Panc1 (cell line): Measurements from ENCODE around the gene ASPM. TPM values are rescaled to one million over a fixed set of nuclear protein-coding genes. Genes with fewer than 3 reads are reported as not detected.

Experiments used
- ATAC-seq: fragments of 200-7000 bp; cut with Tn5 transposase; 2 replicates; pipeline ENCODE4 v1.9.1; 2020; ENCODE audit warnings: mild to moderate bottlenecking, moderate library complexity
- BruUV-seq: library from RNA; stranded (reverse); fragments of 400-500 nt; replicated peaks from 2 replicates; lab custom pipeline; 2021; lab: Mats Ljungman, UMichigan
- CTCF ChIA-PET: fragments of 300-600 bp; sonication (Branson Sonifier 250); formaldehyde crosslinking; loops from one replicate; lab custom pipeline; 2022; ENCODE audit warnings: antibody characterized with exemption; lab: Charles Lee
- POLR2A ChIA-PET: fragments of 300-600 bp; sonication (Branson Sonifier 250); formaldehyde crosslinking; loops from one replicate; lab custom pipeline; 2022; ENCODE audit warnings: antibody characterized with exemption; lab: Charles Lee
- DNase-seq: peaks from one replicate; pipeline ENCODE4 v3.0.0-alpha.2; 2010; ENCODE audit warnings: low read depth, low spot score
- H3K27ac ChIP-seq: 2 replicates; pipeline ENCODE4 v1.5.1; 2011; ENCODE audit warnings: mild to moderate bottlenecking, low read length, inconsistent platforms
- H3K27me3 ChIP-seq: fragments of 200-500 bp; sonication (Bioruptor generic); 2 replicates; pipeline ENCODE4 v1.6.0; 2014; ENCODE audit warnings: low read length, inconsistent platforms; ENCODE audit not compliant: control insufficient read depth, insufficient read depth
- H3K36me3 ChIP-seq: fragments of 200-500 bp; sonication (Bioruptor generic); 2 replicates; pipeline ENCODE4 v1.5.1; 2014; ENCODE audit warnings: inconsistent platforms, mild to moderate bottlenecking, low read length, moderate library complexity; ENCODE audit not compliant: control insufficient read depth, insufficient read depth
- H3K4me1 ChIP-seq: 2 replicates; pipeline ENCODE4 v1.5.1; 2011; ENCODE audit warnings: inconsistent platforms, mild to moderate bottlenecking, low read length, moderate library complexity; ENCODE audit not compliant: control insufficient read depth, insufficient read depth
- H3K4me3 ChIP-seq, 2 experiments: 2 replicates each; pipeline ENCODE4 v1.5.1; 2011 to 2012; ENCODE audit warnings: low read depth in 2 of 2, low read length in 2 of 2, mild to moderate bottlenecking in 2 of 2, inconsistent platforms in 1 of 2, moderate library complexity in 1 of 2
- H3K9me3 ChIP-seq: fragments of 200-500 bp; sonication (Bioruptor generic); 2 replicates; pipeline ENCODE4 v1.5.1; 2014; ENCODE audit warnings: low read depth, mild to moderate bottlenecking, inconsistent platforms, low read length, moderate library complexity; ENCODE audit not compliant: control insufficient read depth, insufficient read depth
- CTCF ChIP-seq: fragments of 450-650 bp; IDR thresholded peaks from 2 replicates; pipeline ENCODE4 v1.5.1; 2017; ENCODE audit warnings: mild to moderate bottlenecking
- POLR2AphosphoS5 ChIP-seq: IDR thresholded peaks from 2 replicates; pipeline ENCODE4 v1.6.1; 2012; ENCODE audit warnings: mild to moderate bottlenecking, low read depth, low read length, moderate library complexity
- REST ChIP-seq, 2 experiments: IDR thresholded peaks; 2 replicates each; pipeline ENCODE4 v1.6.1; 2011 to 2012; ENCODE audit warnings: low read depth in 2 of 2, control low read depth in 1 of 2, low read length in 1 of 2, mild to moderate bottlenecking in 1 of 2, moderate library complexity in 1 of 2; ENCODE audit not compliant: insufficient read depth in 1 of 2
- SIN3A ChIP-seq: IDR thresholded peaks from 2 replicates; pipeline ENCODE4 v1.6.1; 2012; ENCODE audit warnings: low read depth, mild to moderate bottlenecking, low read length, moderate library complexity, borderline replicate concordance; ENCODE audit not compliant: insufficient read depth
- TCF7L2 ChIP-seq: IDR thresholded peaks from 2 replicates; pipeline ENCODE4 v1.6.1; 2011; ENCODE audit warnings: mild to moderate bottlenecking, low read depth, low read length, inconsistent platforms
- in situ Hi-C: cut with HindIII; loops from 2 replicates; pipeline ENCODE4 v1.10.0; 2016; ENCODE audit warnings: low sequenced_read_pairs, low pct_unique_long_range_greater_than_20kb
- intact Hi-C: fragments of 100-400 bp; cut with micrococcal nuclease; formaldehyde crosslinking; loops from one replicate; pipeline ENCODE4 v1.10.0; 2022; ENCODE audit not compliant: unreplicated experiment
- total RNA-seq: library from RNA; stranded (reverse); gene quantifications from one replicate; pipeline ENCODE4 v1.2.1, GENCODE V29; 2021; ENCODE audit not compliant: unreplicated experiment

The ASPM gene
- total RNA-seq, 1 experiment from 2014 or later, result 26.9 TPM

GRCh38 chr1:197080323-197080722 lies 66.1 kb downstream of the ASPM start:
- H3K4me1 ChIP-seq, result no peaks in the 10 kb centered on the region
- ChIA-PET POLR2A (no interaction called here), CTCF (no interaction called here)
- peaks cover 3% of the 10 kb centered on the region; the same call in 1 of the 2 replicates for H3K9me3 ChIP-seq
- no peak overlapping the region for H3K27ac ChIP-seq
- no peaks in the 10 kb centered on the region for H3K27me3 ChIP-seq
- ATAC-seq (no peak), DNase-seq (no peak)
- in situ Hi-C loops, result no loop called here
- H3K4me3 ChIP-seq, result no peak overlapping the region
- H3K36me3 ChIP-seq, result peaks cover 12% of the 10 kb centered on the region; the same call in 1 of the 2 replicates
- BruUV-seq, result no TSS peak
- intact Hi-C loops, result no loop called here
- TF ChIP-seq TCF7L2 (no peak), REST (IDR thresholded peaks at IDR 0.05; ENCODE audit: insufficient read depth in 1 of 2, low read depth in 2 of 2, low read length in 1 of 2) (no peak), CTCF (no peak), POLR2AphosphoS5 (no peak), SIN3A (no peak)

GRCh38 chr1:197076585-197076984 lies 69.9 kb downstream of the ASPM start:
- DNase-seq (no peak), ATAC-seq (no peak)
- POLR2A ChIA-PET, result no interaction called here
- BruUV-seq, result no TSS peak
- no peaks in the 10 kb centered on the region for H3K27me3 ChIP-seq
- TF ChIP-seq POLR2AphosphoS5, result no peak
- no peak for TF ChIP-seq SIN3A
- TF ChIP-seq TCF7L2, result no peak
- no peak for TF ChIP-seq REST (IDR thresholded peaks at IDR 0.05; ENCODE audit: insufficient read depth in 1 of 2, low read depth in 2 of 2, low read length in 1 of 2)
- no peak for TF ChIP-seq CTCF
- H3K4me1 ChIP-seq, result no peaks in the 10 kb centered on the region
- no peaks in the 10 kb centered on the region for H3K36me3 ChIP-seq
- in situ Hi-C loops (no loop called here), intact Hi-C loops (no loop called here)
- no peak overlapping the region for H3K27ac ChIP-seq
- CTCF ChIA-PET, result no interaction called here
- H3K9me3 ChIP-seq, result no peaks in the 10 kb centered on the region
- no peak overlapping the region for H3K4me3 ChIP-seq
